ENCODE results near the gene DEFB124. TPM values are rescaled to one million over a fixed set of nuclear protein-coding genes. Genes with fewer than 3 reads are reported as not detected.
A peak's percentile ranks its signal among the peaks of the same experiment; 100 is the strongest.
"Not testable (repeated sequence)": the region's sequence is repeated elsewhere in the genome, so short reads cannot be mapped to it uniquely, and the experiment has no call there.

DEFB124 gene
- total RNA-seq, 1 donor from 2014 or later, result not detected

DNA sequence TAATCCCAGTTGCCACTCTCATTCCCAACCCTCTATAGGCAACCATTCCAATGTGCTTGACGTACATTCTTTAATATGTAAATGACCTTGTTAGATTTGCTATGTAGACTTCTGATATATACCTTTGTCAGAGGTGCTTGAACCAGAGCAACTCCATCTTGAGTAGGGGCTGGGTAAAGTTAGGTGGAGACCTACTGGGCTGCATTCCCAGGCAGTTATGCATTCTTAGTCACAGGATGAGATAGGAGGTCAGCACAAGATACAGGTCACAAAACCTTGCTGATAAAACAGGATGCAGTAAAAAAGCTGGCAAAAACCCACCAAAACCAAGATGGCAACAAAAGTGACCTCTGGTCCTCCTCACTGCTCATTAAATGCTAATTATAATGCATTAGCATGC lies 31.0 kb upstream of the DEFB124 start:
- Mint-ChIP-seq H3K27ac (no peak overlapping the region), H3K4me1 (ENCODE audit: low read depth) (peaks cover 6% of the 10 kb centered on the region), H3K27me3 (ENCODE audit: insufficient read depth) (peaks cover 17% of the 10 kb centered on the region), H3K36me3 (ENCODE audit: low read depth) (no peaks in the 10 kb centered on the region), H3K4me3 (no peak overlapping the region), H3K9me3 (peaks cover 5% of the 10 kb centered on the region)
- no peak for DNase-seq (ENCODE audit: low spot score)
- intact Hi-C loops (cut with micrococcal nuclease), result loop anchor here (10.0 kb wide), 1 partner anchor 261 kb away; no protein-coding TSS in a partner anchor

DNA sequence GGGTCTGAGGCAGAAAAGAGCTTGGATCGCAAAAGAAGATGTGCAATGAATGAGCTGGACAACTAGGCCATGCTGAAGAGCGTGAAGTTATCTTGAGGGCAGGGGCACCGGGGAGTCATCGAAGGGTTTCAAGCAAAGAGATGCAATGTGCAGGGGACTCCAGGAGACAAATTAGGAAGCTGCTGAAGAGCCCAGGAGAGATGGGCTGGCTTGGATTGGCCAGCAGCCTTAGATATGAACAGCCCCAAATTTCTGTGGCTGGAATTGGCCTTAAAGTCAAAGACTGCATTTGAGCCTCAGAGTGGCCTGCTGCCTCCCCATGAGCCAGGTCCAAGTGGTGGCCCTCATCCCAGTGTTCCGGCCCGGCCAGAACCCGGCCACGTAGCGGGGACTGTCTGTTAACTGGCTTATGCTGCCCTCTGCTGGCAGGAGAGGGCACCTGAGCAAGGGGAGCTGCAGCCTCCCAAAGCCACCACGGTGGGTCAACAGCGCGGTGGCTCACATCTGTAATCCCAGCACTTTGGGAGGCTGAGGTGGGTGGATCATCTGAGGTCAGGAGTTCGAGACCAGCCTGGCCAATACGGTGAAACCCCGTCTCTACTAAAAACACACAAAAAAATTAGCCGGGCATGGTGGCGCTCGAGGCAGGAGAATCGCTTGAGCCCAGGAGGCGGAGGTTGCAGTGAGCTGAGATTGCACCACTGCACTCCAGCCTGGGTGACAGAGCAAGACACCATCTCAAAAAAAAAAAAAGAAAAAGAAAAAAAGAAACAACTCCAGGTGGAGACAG lies 28.2 kb upstream of the DEFB124 start:
- intact Hi-C loops (cut with micrococcal nuclease), result loop anchor here (1.0 to 10.0 kb wide), 3 partner anchors 11 to 258 kb away; partner anchors contain the start of gene HM13
- H3K27ac Mint-ChIP-seq; H3K4me3 Mint-ChIP-seq; H3K9me3 Mint-ChIP-seq; H3K27me3 Mint-ChIP-seq (ENCODE audit: insufficient read depth); H3K36me3 Mint-ChIP-seq (ENCODE audit: low read depth); H3K4me1 Mint-ChIP-seq (ENCODE audit: low read depth): not testable (repeated sequence)
- peak; percentile 58 for DNase-seq (ENCODE audit: low spot score)

GRCh38 chr20:31500527-31500926 lies 25.6 kb upstream of the DEFB124 start:
- DNase-seq (ENCODE audit: low spot score), result no peak
- no peak overlapping the region for H3K4me3 Mint-ChIP-seq
- H3K4me1 Mint-ChIP-seq (ENCODE audit: low read depth), result peaks cover 6% of the 10 kb centered on the region
- H3K36me3 Mint-ChIP-seq (ENCODE audit: low read depth), result no peaks in the 10 kb centered on the region
- H3K27ac Mint-ChIP-seq, result no peak overlapping the region
- intact Hi-C loops (cut with micrococcal nuclease), result loop anchor here (10.0 kb wide), 1 partner anchor 256 kb away; no protein-coding TSS in a partner anchor
- H3K27me3 Mint-ChIP-seq (ENCODE audit: insufficient read depth), result peaks cover 12% of the 10 kb centered on the region
- no peaks in the 10 kb centered on the region for H3K9me3 Mint-ChIP-seq

GRCh38 chr20:31497838-31498540 lies 23.1 kb upstream of the DEFB124 start:
- Mint-ChIP-seq H3K27ac (no peak overlapping the region), H3K36me3 (ENCODE audit: low read depth) (no peaks in the 10 kb centered on the region), H3K4me1 (ENCODE audit: low read depth) (no peaks in the 10 kb centered on the region), H3K9me3 (no peaks in the 10 kb centered on the region), H3K27me3 (ENCODE audit: insufficient read depth) (peaks cover 9% of the 10 kb centered on the region), H3K4me3 (no peak overlapping the region)
- intact Hi-C loops (cut with micrococcal nuclease), result no loop called here
- DNase-seq (ENCODE audit: low spot score), result no peak

DNA sequence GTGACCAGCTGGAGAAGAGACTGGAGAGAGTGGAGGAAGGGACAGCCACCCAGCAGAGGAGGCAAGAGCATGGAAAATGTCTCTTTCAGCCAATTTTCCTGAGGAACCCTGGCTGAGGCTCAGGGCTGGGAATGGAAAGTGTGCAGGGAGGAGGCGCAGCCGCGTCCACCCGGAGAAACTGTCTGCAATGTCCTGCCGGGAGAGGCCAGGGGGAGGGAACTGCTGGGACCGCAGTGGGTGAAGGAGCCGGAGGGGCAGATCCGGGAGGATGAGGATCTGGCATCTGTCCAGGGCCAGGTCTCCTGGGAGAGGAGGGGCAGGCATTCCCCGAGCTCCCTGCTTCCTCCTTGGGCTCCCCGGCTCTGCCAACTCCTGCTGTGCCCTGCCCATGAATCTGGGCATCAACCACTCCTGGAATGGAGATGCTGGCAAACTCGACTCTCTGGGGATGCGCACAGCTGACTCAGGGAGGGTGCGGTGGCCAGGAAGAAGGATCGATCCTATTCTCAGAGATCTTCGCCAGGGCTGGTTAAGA lies 21.9 kb upstream of the DEFB124 start:
- Mint-ChIP-seq H3K4me1 (ENCODE audit: low read depth) (no peaks in the 10 kb centered on the region), H3K9me3 (no peaks in the 10 kb centered on the region), H3K4me3 (no peak overlapping the region), H3K27me3 (ENCODE audit: insufficient read depth) (peaks cover 9% of the 10 kb centered on the region), H3K36me3 (ENCODE audit: low read depth) (no peaks in the 10 kb centered on the region), H3K27ac (no peak overlapping the region)
- intact Hi-C loops (cut with micrococcal nuclease), result no loop called here
- no peak for DNase-seq (ENCODE audit: low spot score)

GRCh38 chr20:31494131-31494530 lies 19.2 kb upstream of the DEFB124 start:
- intact Hi-C loops (cut with micrococcal nuclease), result no loop called here
- no peaks in the 10 kb centered on the region for H3K9me3 Mint-ChIP-seq
- DNase-seq (ENCODE audit: low spot score), result no peak

DNA sequence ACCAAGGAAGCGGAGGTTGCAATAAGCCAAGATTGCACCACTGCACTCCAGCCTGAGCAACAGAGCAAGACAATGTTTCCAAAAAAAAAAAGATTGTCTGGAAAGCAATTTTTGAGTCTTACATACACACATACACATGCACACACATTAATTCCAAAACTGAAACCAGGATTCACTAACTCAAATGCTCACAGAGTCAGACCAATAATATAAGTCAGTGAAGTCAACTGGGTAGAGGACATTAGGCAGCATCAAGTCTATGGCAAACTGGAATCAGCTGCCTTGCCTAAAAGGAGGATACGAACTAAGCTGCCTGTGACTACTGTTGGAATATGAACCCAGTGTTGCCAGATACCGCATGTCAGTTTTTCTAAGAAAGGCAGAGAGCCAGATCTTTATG lies 15.8 kb upstream of the DEFB124 start:
- Mint-ChIP-seq H3K36me3 (ENCODE audit: low read depth) (no peaks in the 10 kb centered on the region), H3K4me1 (ENCODE audit: low read depth) (peaks cover 7% of the 10 kb centered on the region), H3K4me3 (no peak overlapping the region), H3K27me3 (ENCODE audit: insufficient read depth) (peaks cover 10% of the 10 kb centered on the region), H3K27ac (no peak overlapping the region), H3K9me3 (no peaks in the 10 kb centered on the region)
- intact Hi-C loops (cut with micrococcal nuclease), result no loop called here
- DNase-seq (ENCODE audit: low spot score), result no peak

More at GRCh38 chr20:31494131-31494530, 19.2 kb upstream of the DEFB124 start:
- no peak overlapping the region for H3K4me3 Mint-ChIP-seq
- peaks cover 9% of the 10 kb centered on the region for H3K27me3 Mint-ChIP-seq (ENCODE audit: insufficient read depth)
- H3K36me3 Mint-ChIP-seq (ENCODE audit: low read depth), result no peaks in the 10 kb centered on the region
- H3K4me1 Mint-ChIP-seq (ENCODE audit: low read depth), result no peaks in the 10 kb centered on the region
- no peak overlapping the region for H3K27ac Mint-ChIP-seq

GRCh38 chr20:31489152-31489551 lies 14.2 kb upstream of the DEFB124 start:
- no peak overlapping the region for H3K27ac Mint-ChIP-seq
- peaks cover 7% of the 10 kb centered on the region for H3K4me1 Mint-ChIP-seq (ENCODE audit: low read depth)
- no peak for DNase-seq (ENCODE audit: low spot score)
- H3K27me3 Mint-ChIP-seq (ENCODE audit: insufficient read depth), result peaks cover 16% of the 10 kb centered on the region
- H3K4me3 Mint-ChIP-seq, result no peak overlapping the region
- no peaks in the 10 kb centered on the region for H3K36me3 Mint-ChIP-seq (ENCODE audit: low read depth)
- H3K9me3 Mint-ChIP-seq, result no peaks in the 10 kb centered on the region
- intact Hi-C loops (cut with micrococcal nuclease), result no loop called here

GRCh38 chr20:31488115-31488514 lies 13.2 kb upstream of the DEFB124 start:
- Mint-ChIP-seq H3K9me3 (no peaks in the 10 kb centered on the region), H3K27me3 (ENCODE audit: insufficient read depth) (peaks cover 16% of the 10 kb centered on the region), H3K27ac (no peak overlapping the region), H3K36me3 (ENCODE audit: low read depth) (no peaks in the 10 kb centered on the region), H3K4me3 (no peak overlapping the region), H3K4me1 (ENCODE audit: low read depth) (peaks cover 7% of the 10 kb centered on the region)
- no peak for DNase-seq (ENCODE audit: low spot score)
- intact Hi-C loops (cut with micrococcal nuclease), result no loop called here

DNA sequence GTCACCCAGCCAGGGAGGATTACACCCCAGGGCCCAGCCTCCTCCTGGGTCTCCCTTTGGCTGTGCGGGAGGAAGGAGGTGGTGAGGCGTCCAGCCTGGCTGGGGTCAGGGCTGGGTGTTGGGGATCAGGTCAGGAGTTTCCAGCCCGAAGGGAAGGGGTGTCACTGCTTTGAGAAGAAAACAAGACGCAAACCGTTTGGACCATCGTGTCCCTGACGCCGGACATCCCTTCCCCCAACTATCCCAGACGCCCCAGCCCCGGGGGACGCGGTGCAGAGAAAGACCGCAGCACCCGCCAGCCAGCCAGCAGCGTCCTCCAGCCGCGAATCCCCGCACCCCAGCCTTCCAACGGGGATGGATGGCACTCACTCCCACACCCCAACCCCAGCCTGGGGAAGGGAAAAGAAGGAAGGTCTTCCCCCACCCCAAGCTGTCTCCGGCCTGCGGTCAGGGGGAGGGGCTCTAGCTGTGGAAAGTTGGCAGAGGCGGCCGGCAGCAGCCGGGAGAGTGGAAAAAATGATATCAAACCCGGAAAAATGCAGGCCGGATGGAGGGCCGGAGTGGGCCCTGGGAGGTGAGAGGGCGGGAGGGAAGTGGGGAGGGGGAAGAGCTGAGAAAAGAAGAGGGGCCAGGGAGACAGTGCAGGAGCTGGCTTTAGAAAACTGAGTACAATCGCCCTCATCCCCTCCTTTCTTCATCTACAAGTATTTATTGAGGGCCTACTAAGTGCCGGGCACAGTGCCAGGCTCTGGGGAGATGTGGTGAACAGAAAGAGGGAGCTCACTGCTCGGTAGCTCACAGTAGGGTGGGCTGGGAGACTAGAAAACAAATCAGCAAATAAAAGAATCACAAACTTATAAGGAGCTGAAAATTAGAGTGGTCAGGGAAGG lies 10.8 kb upstream of the DEFB124 start:
- intact Hi-C loops (cut with micrococcal nuclease), result no loop called here
- H3K27ac Mint-ChIP-seq, result peak overlapping the region; percentile 35
- H3K9me3 Mint-ChIP-seq, result no peaks in the 10 kb centered on the region
- H3K4me3 Mint-ChIP-seq, result no peak overlapping the region
- H3K36me3 Mint-ChIP-seq (ENCODE audit: low read depth), result no peaks in the 10 kb centered on the region
- DNase-seq (ENCODE audit: low spot score), result no peak
- H3K27me3 Mint-ChIP-seq (ENCODE audit: insufficient read depth), result peaks cover 17% of the 10 kb centered on the region
- H3K4me1 Mint-ChIP-seq (ENCODE audit: low read depth), result peaks cover 7% of the 10 kb centered on the region

DNA sequence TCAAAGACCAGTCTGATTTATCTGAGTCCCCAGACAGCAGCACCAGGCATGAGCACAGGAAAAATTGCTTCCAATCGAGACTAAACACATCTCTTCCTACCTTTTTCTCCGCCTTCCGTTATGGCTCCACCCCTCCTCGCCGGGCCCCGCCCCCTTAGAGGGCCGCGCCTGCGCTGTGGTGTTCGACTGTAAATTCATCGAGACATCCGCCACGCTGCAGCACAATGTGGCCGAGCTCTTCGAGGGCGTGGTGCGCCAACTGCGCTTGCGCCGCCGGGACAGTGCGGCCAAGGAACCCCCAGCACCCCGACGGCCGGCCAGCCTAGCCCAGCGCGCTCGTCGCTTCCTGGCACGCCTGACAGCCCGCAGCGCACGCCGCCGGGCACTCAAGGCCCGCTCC lies 9.1 kb upstream of the DEFB124 start:
- Mint-ChIP-seq H3K27me3 (ENCODE audit: insufficient read depth) (peaks cover 17% of the 10 kb centered on the region), H3K27ac (no peak overlapping the region), H3K4me1 (ENCODE audit: low read depth) (peaks cover 7% of the 10 kb centered on the region), H3K4me3 (no peak overlapping the region), H3K9me3 (no peaks in the 10 kb centered on the region), H3K36me3 (ENCODE audit: low read depth) (no peaks in the 10 kb centered on the region)
- DNase-seq (ENCODE audit: low spot score), result no peak
- intact Hi-C loops (cut with micrococcal nuclease), result no loop called here

DNA sequence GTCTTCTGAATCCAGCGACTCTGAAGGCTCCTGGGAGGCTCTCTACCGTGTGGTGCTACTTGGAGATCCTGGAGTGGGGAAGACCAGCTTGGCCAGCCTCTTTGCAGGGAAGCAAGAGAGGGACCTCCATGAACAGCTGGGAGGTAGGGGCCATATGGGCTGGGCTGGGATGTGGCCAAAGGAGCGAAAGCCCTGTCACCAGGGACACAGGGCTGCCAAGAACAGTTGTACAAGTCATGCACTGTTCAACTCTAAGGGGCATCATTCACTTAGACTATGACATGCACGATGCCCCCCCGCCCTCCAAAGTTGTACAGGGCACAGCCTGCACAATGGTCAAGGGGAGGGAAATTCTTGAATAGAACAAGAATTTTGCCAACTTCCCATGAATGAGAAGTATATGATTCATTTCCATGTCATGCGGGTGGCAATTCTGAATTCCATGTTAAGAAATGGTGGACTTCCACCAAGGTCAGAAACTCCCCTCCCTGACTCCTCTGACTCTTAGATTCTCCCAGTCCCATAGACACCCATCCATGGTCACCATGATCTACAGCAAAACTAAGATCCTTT lies 1.8 kb upstream of the DEFB124 start:
- Mint-ChIP-seq H3K9me3 (no peaks in the 10 kb centered on the region), H3K4me3 (no peak overlapping the region), H3K4me1 (ENCODE audit: low read depth) (peaks cover 14% of the 10 kb centered on the region), H3K36me3 (ENCODE audit: low read depth) (peaks cover 2% of the 10 kb centered on the region), H3K27me3 (ENCODE audit: insufficient read depth) (peaks cover 33% of the 10 kb centered on the region), H3K27ac (no peak overlapping the region)
- intact Hi-C loops (cut with micrococcal nuclease), result no loop called here
- no peak for DNase-seq (ENCODE audit: low spot score)
